Upper lobe of right lung (tissue), 1 donor: Measurements from ENCODE around the gene HIBADH. TPM values are rescaled to one million over a fixed set of nuclear protein-coding genes. Genes with fewer than 3 reads are reported as not detected.

Source experiments
- ATAC-seq: fragments of 200-7000 bp; cut with Tn5 transposase; one replicate; pipeline ENCODE4 v1.9.1; 2020; ENCODE audit warnings: mild to moderate bottlenecking, moderate library complexity
- DNase-seq: peaks from one replicate; pipeline ENCODE4 v3.0.0-alpha.2; 2020
- H3K27ac ChIP-seq: fragments of 200-600 bp; one replicate; pipeline ENCODE4 v1.8.0; 2022
- H3K27me3 ChIP-seq: fragments of 200-600 bp; one replicate; pipeline ENCODE4 v1.8.0; 2022; ENCODE audit warnings: mild to moderate bottlenecking
- H3K36me3 ChIP-seq: fragments of 200-600 bp; one replicate; pipeline ENCODE4 v1.8.0; 2022
- H3K4me1 ChIP-seq: fragments of 200-600 bp; one replicate; pipeline ENCODE4 v1.8.0; 2022
- H3K4me3 ChIP-seq: fragments of 200-600 bp; one replicate; pipeline ENCODE4 v1.8.0; 2022; ENCODE audit warnings: mild to moderate bottlenecking
- H3K9me3 ChIP-seq: fragments of 200-600 bp; one replicate; pipeline ENCODE4 v1.8.0; 2022
- intact Hi-C: fragments of 100-400 bp; cut with DNase I; formaldehyde crosslinking; loops from one replicate; pipeline ENCODE4 v1.11.0; 2022
- long read RNA-seq: library from polyadenylated mRNA; unstranded; transcript quantifications from one replicate; pipeline ENCODE4 v2.0.0, GENCODE V29; 2021
- total RNA-seq: library from RNA; stranded (reverse); fragmentation: NEBNext Ultra II Directional; extraction: Animal tissue kit (Norgen Biotek cat#: 25700); gene quantifications from one replicate; pipeline ENCODE4 v1.2.1, GENCODE V29; 2021
- TF ChIP-seq, protein P1 (sequence below): fragments of 200-600 bp; IDR thresholded peaks from one replicate; pipeline ENCODE4 v1.8.0; 2022; ENCODE audit warnings: antibody characterized with exemption
- donor health status: DM: no; HTN: yes; CAD: no; lungs with severe emphysema.

The HIBADH gene
- 23.7 TPM for total RNA-seq
- long read RNA-seq, transcript HIBADH-201 (8 exons, 1,990 nt): major isoform, 59 of 64 reads
- long read RNA-seq, partial matches to known transcripts: 1 of 64 reads
- long read RNA-seq, other reads (novel, unspliced or antisense): 4 of 64 reads

DNA sequence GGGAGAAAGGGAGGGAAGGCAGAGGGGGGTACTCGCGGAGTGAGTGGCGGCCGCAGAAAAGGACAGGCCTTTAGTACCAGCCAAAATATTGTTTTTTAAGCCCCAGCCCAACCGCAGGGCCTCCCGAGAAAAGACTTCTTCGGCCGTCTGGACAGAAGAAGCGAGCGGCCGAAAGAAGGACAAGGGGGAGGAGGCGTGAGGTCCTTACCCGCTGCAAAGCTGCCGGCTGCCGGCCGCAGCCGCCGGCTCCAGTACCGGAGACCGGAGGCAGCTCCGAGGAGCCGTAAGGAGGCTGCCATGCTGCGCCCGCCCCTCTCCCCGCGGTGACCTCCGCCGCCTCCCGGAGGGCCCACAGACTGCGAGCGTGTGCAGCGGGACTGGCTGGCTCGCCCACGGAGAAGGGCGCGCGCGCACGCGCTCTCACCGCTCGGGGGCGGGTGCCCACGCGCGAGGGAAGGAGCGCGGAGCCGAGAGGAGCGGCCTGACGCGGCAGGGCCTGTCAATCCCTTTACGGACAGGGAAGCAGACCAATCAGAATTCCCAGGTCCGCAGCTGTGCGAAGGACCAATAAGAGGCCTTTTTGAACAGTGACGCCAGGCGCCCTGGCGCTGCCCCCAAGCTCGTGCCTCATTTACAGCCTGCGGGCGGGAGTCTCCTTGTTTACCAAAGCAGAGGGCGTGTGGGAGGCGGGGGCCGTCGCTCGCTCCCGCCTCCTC is at the start of gene HIBADH:
Gene HIBADH, minus strand, starts transcription at position 394 of the 716 bp plus-strand sequence. Its CDS starts 95 bp downstream, at position 299.
- DNase-seq: peak; percentile 98
- ATAC-seq: peak; percentile 99
- Histone ChIP-seq H3K27me3 (no peaks in the 10 kb centered on the region), H3K27ac (peak within 1 kb of the TSS; percentile 87), H3K4me3 (peak within 1 kb of the TSS; percentile 84), H3K9me3 (no peaks in the 10 kb centered on the region), H3K4me1 (peaks cover 9% of the 10 kb centered on the region), H3K36me3 (no peaks in the 10 kb centered on the region)
- TF ChIP-seq, protein P1, sequence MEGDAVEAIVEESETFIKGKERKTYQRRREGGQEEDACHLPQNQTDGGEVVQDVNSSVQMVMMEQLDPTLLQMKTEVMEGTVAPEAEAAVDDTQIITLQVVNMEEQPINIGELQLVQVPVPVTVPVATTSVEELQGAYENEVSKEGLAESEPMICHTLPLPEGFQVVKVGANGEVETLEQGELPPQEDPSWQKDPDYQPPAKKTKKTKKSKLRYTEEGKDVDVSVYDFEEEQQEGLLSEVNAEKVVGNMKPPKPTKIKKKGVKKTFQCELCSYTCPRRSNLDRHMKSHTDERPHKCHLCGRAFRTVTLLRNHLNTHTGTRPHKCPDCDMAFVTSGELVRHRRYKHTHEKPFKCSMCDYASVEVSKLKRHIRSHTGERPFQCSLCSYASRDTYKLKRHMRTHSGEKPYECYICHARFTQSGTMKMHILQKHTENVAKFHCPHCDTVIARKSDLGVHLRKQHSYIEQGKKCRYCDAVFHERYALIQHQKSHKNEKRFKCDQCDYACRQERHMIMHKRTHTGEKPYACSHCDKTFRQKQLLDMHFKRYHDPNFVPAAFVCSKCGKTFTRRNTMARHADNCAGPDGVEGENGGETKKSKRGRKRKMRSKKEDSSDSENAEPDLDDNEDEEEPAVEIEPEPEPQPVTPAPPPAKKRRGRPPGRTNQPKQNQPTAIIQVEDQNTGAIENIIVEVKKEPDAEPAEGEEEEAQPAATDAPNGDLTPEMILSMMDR: no peak
- intact Hi-C loops: no loop called here

DNA sequence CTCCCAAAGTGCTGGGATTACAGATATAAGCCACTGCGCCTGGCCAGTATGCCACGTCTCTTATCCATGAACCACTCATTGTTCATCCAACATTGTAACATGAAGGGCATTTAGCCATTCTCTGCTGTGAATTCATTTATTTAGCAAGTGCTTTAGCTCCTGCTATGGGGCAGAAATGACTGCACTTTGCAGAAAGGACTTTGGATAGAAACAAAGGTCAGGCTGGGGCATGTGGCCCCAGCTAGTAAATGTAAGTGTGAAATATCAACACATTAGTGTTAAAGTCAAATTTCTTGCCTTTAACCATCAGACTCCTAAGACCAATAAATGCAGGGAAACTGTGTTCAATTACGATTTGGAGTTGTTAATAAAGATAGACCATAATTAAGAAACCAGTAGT is 49.5 kb upstream of the HIBADH start:
- Histone ChIP-seq H3K27me3 (no peaks in the 10 kb centered on the region), H3K27ac (no peak overlapping the region), H3K36me3 (no peaks in the 10 kb centered on the region), H3K4me3 (no peak overlapping the region), H3K9me3 (no peaks in the 10 kb centered on the region), H3K4me1 (no peaks in the 10 kb centered on the region)
- intact Hi-C loops: no loop called here
- DNase-seq (no peak), ATAC-seq (no peak)
- TF ChIP-seq, protein P1: no peak

DNA sequence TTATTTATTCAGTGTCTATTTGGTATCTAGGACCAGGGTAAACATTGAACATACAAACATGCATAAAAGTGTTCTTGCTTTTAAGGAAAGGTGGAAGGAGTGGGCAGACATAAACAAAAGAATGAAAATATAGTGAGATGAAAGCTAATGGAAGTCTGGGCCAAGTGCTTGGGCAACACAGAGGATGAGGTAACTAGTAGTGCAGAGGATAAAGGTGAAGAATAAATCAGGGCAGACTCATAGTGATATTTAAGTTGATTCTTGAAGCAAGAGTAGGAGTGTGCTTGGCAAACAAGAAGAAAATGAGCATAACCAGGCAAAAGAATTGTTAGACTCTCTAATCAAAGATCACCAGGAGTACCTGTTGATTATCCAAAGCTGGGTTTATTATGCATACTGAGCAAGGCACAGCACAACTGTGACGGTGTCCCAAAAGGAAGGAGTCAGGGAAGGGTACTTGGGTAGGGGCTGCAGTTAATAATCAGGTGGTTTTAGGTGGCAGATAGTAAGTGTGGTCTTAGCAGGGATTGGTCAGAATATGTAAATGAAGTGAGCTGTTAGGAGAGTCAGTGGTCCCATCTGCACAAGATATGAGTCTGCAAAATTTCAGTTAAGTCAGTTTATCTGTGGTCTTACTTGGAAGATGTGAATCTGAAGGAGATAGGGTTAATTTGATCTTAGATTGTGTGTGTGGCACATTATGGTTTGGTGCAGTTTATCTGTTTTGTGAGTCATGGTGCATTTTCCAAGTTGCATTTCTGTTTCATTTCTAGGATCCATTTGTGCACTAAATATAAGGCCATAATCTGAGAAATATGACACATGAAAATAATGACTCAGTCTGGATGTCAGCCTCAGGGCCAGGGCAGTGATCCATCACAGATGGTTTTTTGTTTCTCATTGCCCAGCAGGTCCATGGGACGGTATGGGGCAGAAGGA is 46.7 kb upstream of the HIBADH start:
- TF ChIP-seq, protein P1: no peak
- no peak for DNase-seq
- Histone ChIP-seq H3K9me3 (no peaks in the 10 kb centered on the region), H3K36me3 (no peaks in the 10 kb centered on the region), H3K27me3 (no peaks in the 10 kb centered on the region), H3K4me3 (no peak overlapping the region), H3K27ac (no peak overlapping the region), H3K4me1 (no peaks in the 10 kb centered on the region)
- ATAC-seq: no peak
- intact Hi-C loops: no loop called here

DNA sequence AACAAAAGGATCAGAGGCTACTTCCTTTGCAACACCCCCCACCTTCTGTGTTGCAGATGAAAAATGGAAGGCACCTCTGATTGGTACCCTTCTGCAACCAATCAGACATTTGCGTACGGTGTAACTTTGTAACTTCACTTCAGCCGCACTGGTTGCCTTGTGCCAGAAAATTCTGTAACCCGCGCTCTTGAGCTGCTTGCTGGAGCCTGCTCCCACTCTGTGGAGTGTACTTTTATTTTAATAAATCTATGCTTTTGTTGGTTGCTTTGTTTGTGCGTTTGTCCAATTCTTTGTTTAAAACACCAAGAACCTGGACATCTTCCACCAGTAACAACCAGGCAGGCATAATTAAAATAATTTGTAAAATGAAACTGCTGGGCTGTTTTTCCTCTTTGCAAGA is 45.8 kb upstream of the HIBADH start:
- Histone ChIP-seq H3K27me3 (no peaks in the 10 kb centered on the region), H3K9me3 (no peaks in the 10 kb centered on the region), H3K4me1 (no peaks in the 10 kb centered on the region), H3K36me3 (no peaks in the 10 kb centered on the region), H3K27ac (no peak overlapping the region), H3K4me3 (no peak overlapping the region)
- no peak for DNase-seq
- TF ChIP-seq, protein P1: no peak
- ATAC-seq: no peak
- intact Hi-C loops: no loop called here

DNA sequence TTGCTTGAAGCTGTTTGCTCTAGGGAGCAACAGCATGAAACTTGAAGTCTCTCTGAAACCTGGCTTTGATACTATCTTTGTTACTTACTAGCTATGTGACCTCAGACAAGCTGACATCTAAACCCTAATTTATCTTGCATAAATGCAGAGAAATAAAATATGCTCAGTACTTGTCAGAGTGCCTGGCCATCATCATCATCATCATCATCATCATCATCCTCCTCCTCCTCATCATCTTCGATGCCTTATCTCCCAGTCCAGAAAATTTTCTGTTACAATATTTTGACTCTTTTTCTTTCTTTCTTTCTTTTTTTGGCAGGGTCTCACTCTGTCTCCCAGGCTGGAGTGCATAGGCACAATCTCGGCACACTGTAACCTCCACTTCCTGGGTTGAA is 42.5 kb upstream of the HIBADH start:
- DNase-seq (no peak), ATAC-seq (no peak)
- intact Hi-C loops: no loop called here
- Histone ChIP-seq H3K4me1 (no peaks in the 10 kb centered on the region), H3K9me3 (no peaks in the 10 kb centered on the region), H3K27me3 (no peaks in the 10 kb centered on the region), H3K27ac (no peak overlapping the region), H3K4me3 (no peak overlapping the region), H3K36me3 (no peaks in the 10 kb centered on the region)
- TF ChIP-seq, protein P1: no peak
